GM12891 (cell line): ENCODE measurements around the gene C3orf62.

Source experiments
- PAX5 ChIP-seq: IDR thresholded peaks from 2 replicates; pipeline ENCODE4 v1.6.1; 2011; ENCODE audit warnings: low read length, moderate library complexity, mild to moderate bottlenecking; ENCODE audit not compliant: insufficient read depth, severe bottlenecking
- POLR2A ChIP-seq: IDR thresholded peaks from 2 replicates; pipeline ENCODE4 v1.6.1; 2011; ENCODE audit warnings: low read depth, low read length, control low read depth
- POLR2AphosphoS5 ChIP-seq: IDR thresholded peaks from 2 replicates; pipeline ENCODE4 v1.6.1; 2011; ENCODE audit warnings: low read depth, low read length, control low read depth
- POU2F2 ChIP-seq: IDR thresholded peaks from 2 replicates; pipeline ENCODE4 v1.6.1; 2011; ENCODE audit warnings: low read depth, mild to moderate bottlenecking, control low read depth, low read length, moderate library complexity
- SPI1 ChIP-seq: IDR thresholded peaks from 2 replicates; pipeline ENCODE4 v1.6.1; 2011; ENCODE audit warnings: low read depth, low read length, control low read depth
- TAF1 ChIP-seq: IDR thresholded peaks from 2 replicates; pipeline ENCODE4 v1.6.1; 2011; ENCODE audit warnings: low read depth, low read length, control low read depth

GRCh38 chr3:49253512-49253911 is 23.5 kb downstream of the C3orf62 start:
- TF ChIP-seq SPI1 (no peak), POLR2AphosphoS5 (no peak), TAF1 (no peak), POLR2A (no peak), PAX5 (no peak), POU2F2 (no peak)
